NCI-H2227 (cell line): ENCODE results near the gene ANKRD35.

ENCODE experiments used
- DNase-seq: peaks from one replicate; lab custom pipeline; 2025; ENCODE audit not compliant: unreplicated experiment; lab: John Stamatoyannopoulos, UW

Gene ANKRD35

GRCh38 chr1:145897969-145898368 lies 12.3 kb upstream of the ANKRD35 start:
- DNase-seq = no peak

GRCh38 chr1:145895471-145895870 lies 9.8 kb upstream of the ANKRD35 start:
- DNase-seq = no peak

- no peak for DNase-seq
These were observed 7.8 kb upstream of the ANKRD35 start for GRCh38 chr1:145893306-145894055.

GRCh38 chr1:145892486-145893087 lies 6.9 kb upstream of the ANKRD35 start:
- DNase-seq = no peak

- peak; percentile 96 for DNase-seq
These were observed 6.2 kb upstream of the ANKRD35 start for GRCh38 chr1:145891587-145892485.

GRCh38 chr1:145891143-145891542 lies 5.5 kb upstream of the ANKRD35 start:
- DNase-seq = no peak

GRCh38 chr1:145889722-145890121 lies 4.1 kb upstream of the ANKRD35 start:
- no peak for DNase-seq

- no peak for DNase-seq
These were observed 2.0 kb upstream of the ANKRD35 start for GRCh38 chr1:145887631-145888030.

GRCh38 chr1:145886816-145887215 lies 1.1 kb upstream of the ANKRD35 start:
- DNase-seq = no peak

- no peak for DNase-seq
These were observed 724 bp upstream of the ANKRD35 start for GRCh38 chr1:145886390-145886789.

- DNase-seq = no peak
These were observed 991 bp downstream of the ANKRD35 start for GRCh38 chr1:145884675-145885074.

GRCh38 chr1:145879775-145880174 lies 5.9 kb downstream of the ANKRD35 start:
- peak; percentile 71 for DNase-seq

- no peak for DNase-seq
These were observed 6.9 kb downstream of the ANKRD35 start for GRCh38 chr1:145878724-145879123.

- DNase-seq = no peak
These were observed 7.7 kb downstream of the ANKRD35 start for GRCh38 chr1:145877923-145878486.

GRCh38 chr1:145874646-145875045 lies 11.0 kb downstream of the ANKRD35 start:
- DNase-seq = no peak

- no peak for DNase-seq
These were observed 13.4 kb downstream of the ANKRD35 start for GRCh38 chr1:145871994-145872924.

GRCh38 chr1:145868232-145868631 lies 17.4 kb downstream of the ANKRD35 start:
- DNase-seq = no peak

GRCh38 chr1:145863282-145864018 lies 22.2 kb downstream of the ANKRD35 start:
- no peak for DNase-seq

GRCh38 chr1:145859491-145860023 lies 26.1 kb downstream of the ANKRD35 start:
- DNase-seq = peak; percentile 93
